Spinal cord (tissue), 10 donors: ENCODE measurements around the gene RAET1L. TPM values are rescaled to one million over a fixed set of nuclear protein-coding genes. Genes with fewer than 3 reads are reported as not detected.
"Not testable (repeated sequence)": the region's sequence is repeated elsewhere in the genome, so short reads cannot be mapped to it uniquely, and the experiment has no call there.

Experiments used
- DNase-seq, 6 donors: peaks; one replicate each; pipeline versions ENCODE4 v3.0.0 to v3.0.0-alpha.2; 2013 to 2015; ENCODE audit warnings: low spot score in 6 of 6, low read depth in 4 of 6
- H3K27ac ChIP-seq: one replicate; pipeline ENCODE4 v1.5.1; 2013; ENCODE audit warnings: low read depth, low read length, control low read depth
- H3K27me3 ChIP-seq: one replicate; pipeline ENCODE4 v1.6.1; 2013; ENCODE audit warnings: low read length; ENCODE audit not compliant: control insufficient read depth, insufficient read depth
- H3K36me3 ChIP-seq: one replicate; pipeline ENCODE4 v1.6.1; 2013; ENCODE audit warnings: low read length; ENCODE audit not compliant: control insufficient read depth, insufficient read depth
- H3K4me1 ChIP-seq: one replicate; pipeline ENCODE4 v1.6.1; 2013; ENCODE audit warnings: low read length; ENCODE audit not compliant: control insufficient read depth, insufficient read depth
- H3K4me3 ChIP-seq: one replicate; pipeline ENCODE4 v1.5.1; 2013; ENCODE audit warnings: low read depth, low read length, control low read depth
- H3K9me3 ChIP-seq: one replicate; pipeline ENCODE4 v1.6.1; 2013; ENCODE audit warnings: low read length; ENCODE audit not compliant: control insufficient read depth, insufficient read depth
- WGBS: methylation state at CpG from one replicate; pipeline ENCODE4 v1.1.5; 2013; ENCODE audit warnings: missing lambda C conversion rate; ENCODE audit not compliant: insufficient coverage; 5-methylcytosine and 5-hydroxymethylcytosine counted together
- polyA plus RNA-seq, 2 donors: library from polyadenylated mRNA; unstranded; fragments of 120-200 nt; gene quantifications; one replicate each; pipeline ENCODE4 v1.2.1, GENCODE V29; 2013; ENCODE audit not compliant: insufficient read length in 2 of 2
- total RNA-seq, 2 donors: library from RNA; depleted of rRNA in 1 of 2; stranded (reverse); fragments of 120-200 nt in 1 of 2; fragments of >200 nt in 1 of 2; gene quantifications; one replicate each; pipeline versions ENCODE4 v1.2.3 to v1.2.4, GENCODE V29; 2013 to 2014
- donor health status: healthy.

Gene RAET1L
- total and polyA plus RNA-seq, 4 donors = not detected

GRCh38 chr6:150032598-150032997, 7.3 kb upstream of the RAET1L start:
- H3K27me3 ChIP-seq = peaks cover 43% of the 10 kb centered on the region
- WGBS = 96% methylated on average over 4 of the region's 8 CpGs
- peaks cover 5% of the 10 kb centered on the region for H3K4me1 ChIP-seq
- H3K4me3 ChIP-seq = no peak overlapping the region
- no peaks in the 10 kb centered on the region for H3K36me3 ChIP-seq
- no peaks in the 10 kb centered on the region for H3K9me3 ChIP-seq
- H3K27ac ChIP-seq = no peak overlapping the region
- no peak for DNase-seq

DNA sequence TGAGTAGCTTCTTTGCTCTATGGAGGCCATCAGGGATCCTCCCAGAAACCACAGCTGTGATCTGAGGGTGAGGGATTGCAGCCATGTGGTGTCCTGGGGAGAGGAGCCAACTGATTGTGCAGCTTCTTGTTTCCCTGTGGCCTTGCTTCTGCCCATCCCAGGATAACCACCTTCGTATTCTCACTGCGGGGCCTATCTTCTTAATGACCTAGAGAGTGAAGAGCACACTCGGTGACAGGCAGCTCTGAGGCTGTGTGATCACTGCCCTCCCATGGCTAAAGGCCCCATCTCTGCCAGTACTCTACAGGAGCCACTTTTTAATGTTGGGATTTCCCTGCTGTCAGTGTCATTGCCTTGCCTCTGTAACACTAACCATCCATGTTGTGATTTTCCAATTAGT, 5.3 kb upstream of the RAET1L start:
- H3K36me3 ChIP-seq = no peaks in the 10 kb centered on the region
- H3K4me3 ChIP-seq = no peak overlapping the region
- peaks cover 6% of the 10 kb centered on the region for H3K4me1 ChIP-seq
- 70% methylated on average over 3 of the region's 3 CpGs for WGBS
- no peak for DNase-seq
- no peak overlapping the region for H3K27ac ChIP-seq
- H3K27me3 ChIP-seq = peaks cover 43% of the 10 kb centered on the region
- no peaks in the 10 kb centered on the region for H3K9me3 ChIP-seq

- WGBS = 93% methylated on average over 2 of the region's 4 CpGs
- Histone ChIP-seq H3K27ac (no peak overlapping the region), H3K4me3 (no peak overlapping the region), H3K27me3 (peaks cover 43% of the 10 kb centered on the region), H3K36me3 (no peaks in the 10 kb centered on the region), H3K4me1 (peaks cover 14% of the 10 kb centered on the region), H3K9me3 (no peaks in the 10 kb centered on the region)
- DNase-seq = no peak
These were observed 4.4 kb upstream of the RAET1L start for GRCh38 chr6:150029749-150030148.

- Histone ChIP-seq H3K27me3 (peaks cover 45% of the 10 kb centered on the region), H3K36me3 (no peaks in the 10 kb centered on the region), H3K27ac (no peak overlapping the region), H3K4me1 (peaks cover 14% of the 10 kb centered on the region), H3K4me3 (no peak overlapping the region), H3K9me3 (no peaks in the 10 kb centered on the region)
- 59% methylated on average over 3 of the region's 7 CpGs for WGBS
- DNase-seq = no peak
These were observed 3.9 kb upstream of the RAET1L start for GRCh38 chr6:150029276-150029675.

- Histone ChIP-seq H3K4me3 (no peak overlapping the region), H3K27me3 (peaks cover 49% of the 10 kb centered on the region), H3K9me3 (no peaks in the 10 kb centered on the region), H3K27ac (no peak overlapping the region), H3K36me3 (no peaks in the 10 kb centered on the region), H3K4me1 (peaks cover 14% of the 10 kb centered on the region)
- 46% methylated on average over 7 of the region's 8 CpGs for WGBS
- DNase-seq = no peak
These were observed 3.5 kb upstream of the RAET1L start for GRCh38 chr6:150028799-150029198.

DNA sequence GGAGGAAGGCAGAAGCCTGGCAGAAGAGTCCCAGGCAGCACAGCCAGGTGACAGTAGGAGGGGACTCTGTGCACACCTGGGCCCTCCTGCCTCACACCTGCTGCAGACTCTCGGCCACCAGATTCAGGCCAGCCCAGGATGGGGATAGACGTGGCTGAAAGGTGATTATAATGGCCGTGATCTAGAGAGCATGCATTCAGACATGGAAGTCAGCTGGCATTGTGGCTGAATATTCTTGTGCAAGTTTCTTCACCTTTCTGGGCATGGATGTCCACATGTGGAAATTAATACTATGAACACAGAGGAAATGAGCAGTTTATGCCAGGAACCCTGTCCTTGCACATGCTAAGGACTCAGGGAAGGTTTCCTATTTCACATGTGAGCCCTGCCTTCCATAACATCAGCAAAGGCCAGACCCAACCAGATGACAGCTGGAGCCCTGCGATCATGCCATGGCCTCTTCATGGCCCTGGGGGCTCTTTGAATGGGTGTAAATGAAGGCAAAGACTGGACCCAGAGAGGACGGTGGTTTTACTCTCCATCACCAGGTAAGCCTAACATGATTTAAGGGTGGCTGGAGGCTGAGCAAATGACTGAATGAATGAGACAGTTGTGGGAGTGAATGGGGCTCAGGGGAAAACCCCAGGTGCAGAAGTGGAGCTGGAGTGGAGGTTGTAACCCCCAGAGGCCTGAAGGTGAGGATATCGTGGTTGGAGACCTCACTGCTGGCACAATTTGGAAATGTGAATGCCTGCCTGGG, 2.7 kb upstream of the RAET1L start:
- WGBS = 72% methylated on average over 4 of the region's 6 CpGs
- Histone ChIP-seq H3K27me3 (peaks cover 49% of the 10 kb centered on the region), H3K36me3 (no peaks in the 10 kb centered on the region)

GRCh38 chr6:150026976-150027805, 1.9 kb upstream of the RAET1L start:
- H3K4me1 ChIP-seq = peaks cover 14% of the 10 kb centered on the region
- H3K9me3 ChIP-seq = no peaks in the 10 kb centered on the region
- H3K36me3 ChIP-seq = no peaks in the 10 kb centered on the region
- H3K4me3 ChIP-seq = no peak overlapping the region
- WGBS = 64% methylated on average over 8 of the region's 9 CpGs
- peaks cover 49% of the 10 kb centered on the region for H3K27me3 ChIP-seq
- no peak overlapping the region for H3K27ac ChIP-seq
- no peak for DNase-seq

More for the DNA sequence above, 2.7 kb upstream of the RAET1L start:
- no peak overlapping the region for H3K27ac ChIP-seq
- no peak for DNase-seq
- peaks cover 14% of the 10 kb centered on the region for H3K4me1 ChIP-seq
- H3K4me3 ChIP-seq = no peak overlapping the region
- no peaks in the 10 kb centered on the region for H3K9me3 ChIP-seq

DNA sequence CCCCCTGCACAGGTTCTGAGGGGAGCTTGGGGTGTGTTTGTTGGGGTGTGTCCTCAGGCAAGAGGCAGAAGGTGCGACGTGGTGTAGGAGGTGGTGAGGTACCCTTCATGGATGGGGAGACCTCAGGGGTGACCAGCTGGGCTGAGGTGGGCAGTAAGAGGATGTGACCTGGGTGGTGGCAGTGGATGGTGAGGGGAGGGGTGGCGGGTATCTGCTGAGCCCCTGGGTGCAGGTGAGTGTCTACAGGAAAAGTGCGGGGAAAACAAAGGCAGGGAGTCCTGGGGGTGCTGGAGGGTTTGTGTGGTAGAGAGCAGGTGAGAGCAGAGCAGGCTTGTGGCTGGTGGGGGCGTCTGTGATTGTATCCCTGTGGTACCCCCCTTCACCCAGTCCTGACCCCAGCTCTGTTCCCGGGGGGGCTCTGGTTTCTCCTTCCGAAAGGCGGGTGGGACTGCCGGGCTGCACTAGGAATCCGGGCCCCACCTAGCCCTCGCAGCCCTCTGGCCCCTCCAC, 631 bp downstream of the RAET1L start:
- H3K9me3 ChIP-seq = no peaks in the 10 kb centered on the region
- WGBS = 31% methylated on average over 10 of the region's 11 CpGs
- no peak overlapping the region for H3K4me3 ChIP-seq
- H3K27me3 ChIP-seq = peaks cover 49% of the 10 kb centered on the region
- H3K27ac ChIP-seq = no peak overlapping the region
- DNase-seq = no peak
- H3K36me3 ChIP-seq = no peaks in the 10 kb centered on the region
- H3K4me1 ChIP-seq = peaks cover 14% of the 10 kb centered on the region

DNA sequence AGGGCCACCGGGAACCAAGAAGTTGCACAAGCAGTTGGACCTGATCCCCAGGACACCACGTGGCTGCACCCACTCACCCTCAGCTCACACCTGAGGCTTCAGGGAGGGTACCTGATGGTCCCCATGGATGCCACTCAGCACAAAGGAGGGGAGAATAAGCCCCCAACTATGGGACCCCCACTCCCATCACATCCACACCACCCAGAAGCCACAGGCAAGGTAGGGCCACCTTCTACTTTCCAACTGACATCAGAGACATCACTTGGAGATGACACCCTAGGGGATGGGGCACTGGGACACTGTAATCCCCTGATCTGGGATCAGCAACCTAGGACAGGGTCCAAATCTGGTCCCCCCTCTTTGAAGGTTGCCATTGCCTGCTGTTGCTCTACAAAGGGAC, 1.3 kb downstream of the RAET1L start:
- H3K36me3 ChIP-seq, H3K9me3 ChIP-seq, DNase-seq, H3K4me3 ChIP-seq, H3K27ac ChIP-seq: not testable (repeated sequence)
- Histone ChIP-seq H3K4me1 (peaks cover 14% of the 10 kb centered on the region), H3K27me3 (peaks cover 53% of the 10 kb centered on the region)
- WGBS = no CpG with 5 or more reads among the region's 2 CpGs
